HG03064 (cell line): Measurements from ENCODE around the gene HGFAC.
"Not testable (repeated sequence)": the region's sequence is repeated elsewhere in the genome, so short reads cannot be mapped to it uniquely, and the experiment has no call there.

Experiments used
- ATAC-seq: cut with Tn5 transposase; IDR thresholded peaks from one replicate; pipeline ENCODE4 v1.9.1; 2021; ENCODE audit warnings: low read depth; ENCODE audit not compliant: unreplicated experiment

Gene HGFAC

DNA sequence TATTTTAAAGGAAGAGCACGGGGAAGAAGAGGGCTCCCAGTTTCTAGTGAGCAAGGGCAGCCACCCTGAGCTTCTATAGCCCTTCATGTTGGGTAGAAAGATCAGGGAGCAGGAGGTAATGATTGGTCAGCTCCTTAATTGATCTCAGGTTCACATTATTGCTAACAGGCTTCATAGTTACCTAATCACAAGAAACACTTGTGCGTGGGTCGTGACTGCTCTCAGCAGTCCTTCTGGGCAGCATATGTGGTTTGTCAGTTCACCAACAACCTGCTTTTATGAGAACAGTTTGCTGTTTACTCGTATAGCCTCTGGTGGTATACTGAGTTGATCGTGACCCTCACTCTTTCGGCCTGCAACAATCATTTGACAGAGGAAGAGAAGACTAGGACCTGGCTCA lies 16.6 kb downstream of the HGFAC start:
- no peak for ATAC-seq

GRCh38 chr4:3459156-3459555 lies 17.4 kb downstream of the HGFAC start:
- ATAC-seq, result not testable (repeated sequence)

DNA sequence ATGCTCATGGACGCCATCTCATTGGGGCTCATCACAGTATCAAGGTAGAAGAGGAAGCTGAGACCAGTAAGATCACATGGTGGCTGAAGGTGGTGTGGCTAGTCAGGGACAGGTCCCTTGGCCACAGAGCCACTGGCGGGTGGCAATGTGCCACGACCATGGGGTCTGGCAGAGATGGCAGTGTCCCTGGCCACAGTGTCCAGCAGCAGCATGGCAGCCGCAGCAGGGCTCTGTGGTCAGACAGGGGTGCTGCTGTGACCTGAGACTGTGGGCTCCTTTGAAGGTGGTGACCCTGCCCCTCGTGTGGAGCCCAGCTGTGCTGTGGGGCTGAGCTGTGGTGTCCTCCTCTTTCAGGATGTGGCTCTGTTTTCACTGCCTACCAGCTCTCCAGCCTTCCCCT lies 19.2 kb downstream of the HGFAC start:
- ATAC-seq, result no peak

- no peak for ATAC-seq
Measured at GRCh38 chr4:3461515-3462291, 19.9 kb downstream of the HGFAC start.

GRCh38 chr4:3462321-3462789 lies 20.6 kb downstream of the HGFAC start:
- ATAC-seq, result no peak

- no peak for ATAC-seq
Measured at GRCh38 chr4:3462790-3463415, 21.1 kb downstream of the HGFAC start, which contains the start of gene DOK7. Gene DOK7, plus strand, starts transcription at chr4:3463306. Its CDS starts 70 bp downstream, at chr4:3463376.

DNA sequence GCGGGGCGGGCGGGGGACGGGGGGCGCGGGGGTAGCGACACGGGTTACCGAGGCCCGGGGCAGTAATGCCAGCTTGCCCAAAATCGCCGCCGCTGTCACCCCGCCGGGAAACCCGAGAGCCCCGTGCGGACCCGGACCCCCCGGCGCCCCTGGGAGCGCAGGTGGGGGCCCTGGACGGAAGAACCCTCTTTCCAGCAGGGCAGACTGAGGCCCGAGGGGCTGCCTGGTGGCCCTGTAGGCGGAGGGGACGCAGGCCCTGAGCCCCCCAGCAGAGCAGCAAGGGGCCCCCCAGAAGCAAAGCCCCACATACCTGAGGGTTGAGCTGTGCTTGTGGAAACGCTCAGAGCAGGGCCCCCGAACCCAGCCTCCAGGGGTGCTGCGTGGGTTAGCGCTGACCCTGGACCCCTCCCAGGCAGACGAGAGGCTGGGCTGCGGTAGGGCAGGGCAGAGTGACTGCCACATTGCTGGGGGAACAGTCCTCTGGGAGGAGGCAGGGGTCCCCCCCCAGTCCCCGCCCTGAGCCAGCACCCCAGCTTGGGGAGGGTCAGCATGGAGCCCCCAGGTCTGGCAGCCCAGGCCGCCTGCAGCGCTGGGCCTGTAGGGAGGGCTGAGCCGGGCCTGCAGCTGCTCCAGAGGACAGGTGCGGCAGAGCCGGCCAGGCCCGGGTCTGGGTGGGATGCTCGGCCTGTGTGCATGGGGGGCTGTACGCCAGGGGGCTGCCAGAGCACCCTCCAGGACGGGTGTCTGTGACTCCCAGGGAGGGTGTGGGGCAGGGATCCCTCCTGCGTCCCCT lies 22.0 kb downstream of the HGFAC start:
- no peak for ATAC-seq

- ATAC-seq, result no peak
Measured at GRCh38 chr4:3464349-3464905, 22.7 kb downstream of the HGFAC start.

- no peak for ATAC-seq
Measured at GRCh38 chr4:3464911-3465697, 23.3 kb downstream of the HGFAC start.

GRCh38 chr4:3465698-3466671 lies 24.2 kb downstream of the HGFAC start:
- no peak for ATAC-seq

- no peak for ATAC-seq
Measured at GRCh38 chr4:3466691-3467600, 25.2 kb downstream of the HGFAC start.

- ATAC-seq, result no peak
Measured at GRCh38 chr4:3467601-3468031, 25.8 kb downstream of the HGFAC start.

DNA sequence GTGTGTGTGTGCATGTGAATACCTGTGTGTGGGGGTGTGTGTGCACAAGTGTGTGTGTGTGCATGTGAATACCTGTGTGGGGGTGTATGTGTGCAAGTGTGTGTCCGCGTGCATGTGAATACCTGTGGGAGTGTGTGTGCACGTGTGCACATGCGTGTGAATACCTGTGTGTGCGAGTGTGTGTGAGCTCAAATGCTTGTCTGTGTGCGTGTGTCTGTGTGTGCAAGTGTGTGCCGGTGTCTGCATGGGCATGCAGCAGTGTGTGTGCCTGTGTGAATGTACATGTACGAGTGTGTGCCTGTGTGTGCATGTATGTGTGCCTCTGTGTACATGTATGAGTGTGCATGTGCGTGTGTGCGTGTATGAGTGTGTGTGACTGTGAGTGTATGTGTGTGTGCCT lies 26.4 kb downstream of the HGFAC start:
- ATAC-seq, result no peak

DNA sequence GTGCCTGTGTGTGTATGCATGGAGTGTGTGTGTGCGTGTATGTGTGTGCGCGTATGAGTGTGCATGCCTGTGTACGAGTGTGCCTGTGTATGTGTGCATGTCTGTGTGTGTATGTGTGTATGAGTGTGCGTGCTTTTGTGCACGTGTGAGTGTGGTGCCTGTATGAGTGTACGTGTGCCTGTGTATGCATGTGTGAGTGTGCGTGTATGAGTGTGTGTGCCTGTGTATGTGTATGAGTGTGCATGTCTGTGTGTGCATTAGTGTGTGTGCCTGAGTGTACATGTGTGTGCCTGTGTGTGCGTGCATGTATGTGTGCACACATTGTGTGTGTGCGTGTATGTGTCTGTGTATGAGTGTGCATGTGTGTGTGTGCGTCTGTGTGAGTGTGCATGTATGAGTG lies 27.0 kb downstream of the HGFAC start:
- no peak for ATAC-seq

- ATAC-seq, result no peak
Measured at GRCh38 chr4:3469386-3470243, 27.8 kb downstream of the HGFAC start.

DNA sequence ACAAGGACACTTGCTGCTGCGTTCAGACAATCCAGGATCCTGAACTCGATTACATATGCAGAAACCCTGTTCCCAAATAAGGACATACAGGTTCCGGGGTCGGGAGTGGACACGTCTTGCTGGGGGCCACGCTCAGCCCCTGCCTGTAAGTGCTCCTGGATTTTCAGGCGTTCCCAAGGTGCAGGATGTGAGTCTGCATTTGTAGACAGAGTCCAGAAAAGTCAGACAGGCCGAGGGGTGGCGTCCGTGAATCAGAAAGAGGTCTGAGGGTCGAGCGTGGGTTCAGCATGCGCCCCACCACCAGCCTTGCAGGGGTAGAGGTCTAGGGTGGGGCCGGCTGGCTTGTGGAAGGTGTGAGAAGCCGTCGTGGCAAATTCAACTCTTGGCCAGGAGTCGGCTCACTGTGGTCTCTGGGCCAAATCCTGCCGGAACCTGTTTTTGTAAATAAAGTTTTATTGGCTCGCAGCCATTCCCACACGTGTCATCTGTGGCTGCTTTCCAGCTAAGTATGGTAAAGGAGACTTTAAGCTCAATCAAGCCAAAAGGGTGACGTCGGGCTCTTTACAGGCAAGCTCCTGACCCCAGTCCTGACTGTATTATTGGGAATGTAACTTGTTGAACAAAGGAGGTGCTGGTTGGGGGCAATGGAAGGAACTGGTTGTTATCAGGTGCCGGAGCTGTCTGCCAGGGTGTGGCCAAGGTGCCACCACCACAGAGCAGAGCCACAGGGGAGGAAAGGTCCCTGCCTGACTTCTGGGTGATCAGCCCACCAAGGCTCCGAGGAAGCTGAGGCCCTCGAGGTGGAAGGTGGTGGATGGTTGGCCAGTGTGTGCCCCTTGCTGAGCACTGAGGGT lies 28.7 kb downstream of the HGFAC start:
- ATAC-seq, result no peak
